ENCODE measurements around the gene RBM43.

DNA sequence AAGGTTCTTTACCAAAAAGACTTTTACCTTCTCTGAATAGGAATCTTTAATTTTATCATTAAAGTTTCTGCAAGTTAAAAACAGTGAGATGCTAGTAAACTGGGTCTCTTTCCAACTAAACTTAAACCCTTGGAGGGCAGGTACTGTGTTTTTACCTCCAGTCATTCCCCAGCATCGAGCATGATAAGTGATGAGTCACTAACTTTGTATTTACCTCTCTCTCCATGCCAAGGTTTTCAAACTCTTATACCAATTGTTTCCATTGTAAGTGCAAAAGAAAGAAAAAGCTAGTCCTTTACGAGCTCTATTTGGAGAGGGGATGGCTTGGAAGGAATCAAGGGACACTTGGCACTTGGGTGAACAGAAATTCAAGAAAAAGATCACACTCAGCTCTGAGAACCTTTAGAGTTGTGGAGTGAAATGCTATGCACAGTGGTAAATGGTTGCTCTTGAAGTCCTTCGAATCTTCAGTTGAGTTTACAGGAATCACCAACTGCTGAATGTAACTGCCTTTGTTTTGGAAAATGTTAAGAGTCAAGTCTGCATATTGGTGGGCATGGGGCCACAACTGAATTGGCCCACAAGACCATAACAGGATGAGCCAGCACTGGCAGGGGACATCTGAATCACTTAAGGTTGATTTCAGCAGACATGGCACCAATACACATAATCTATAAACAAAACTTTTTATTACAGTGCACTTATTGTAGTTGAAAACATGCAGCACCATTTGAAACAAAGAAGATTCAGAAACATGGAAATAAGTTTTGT is 8.3 kb upstream of the RBM43 start:
- TF ChIP-seq RFX5 (IDR thresholded peaks at IDR 0.05; ENCODE audit: low read length) (no peak), FOXM1 (IDR thresholded peaks at IDR 0.05; ENCODE audit: low read depth) (no peak), POLR2AphosphoS5 (IDR thresholded peaks at IDR 0.05; ENCODE audit: low read depth, low read length) (no peak), NRF1 (IDR thresholded peaks at IDR 0.05; ENCODE audit: low read depth, low read length) (no peak), MEF2A (IDR thresholded peaks at IDR 0.05; ENCODE audit: borderline replicate concordance, low read depth) (no peak), MXI1 (IDR thresholded peaks at IDR 0.05; ENCODE audit: low read depth, low read length) (no peak), TEAD4 (IDR thresholded peaks at IDR 0.05; ENCODE audit: borderline replicate concordance, insufficient read depth) (no peak)
- TF ChIP-seq, protein P1, sequence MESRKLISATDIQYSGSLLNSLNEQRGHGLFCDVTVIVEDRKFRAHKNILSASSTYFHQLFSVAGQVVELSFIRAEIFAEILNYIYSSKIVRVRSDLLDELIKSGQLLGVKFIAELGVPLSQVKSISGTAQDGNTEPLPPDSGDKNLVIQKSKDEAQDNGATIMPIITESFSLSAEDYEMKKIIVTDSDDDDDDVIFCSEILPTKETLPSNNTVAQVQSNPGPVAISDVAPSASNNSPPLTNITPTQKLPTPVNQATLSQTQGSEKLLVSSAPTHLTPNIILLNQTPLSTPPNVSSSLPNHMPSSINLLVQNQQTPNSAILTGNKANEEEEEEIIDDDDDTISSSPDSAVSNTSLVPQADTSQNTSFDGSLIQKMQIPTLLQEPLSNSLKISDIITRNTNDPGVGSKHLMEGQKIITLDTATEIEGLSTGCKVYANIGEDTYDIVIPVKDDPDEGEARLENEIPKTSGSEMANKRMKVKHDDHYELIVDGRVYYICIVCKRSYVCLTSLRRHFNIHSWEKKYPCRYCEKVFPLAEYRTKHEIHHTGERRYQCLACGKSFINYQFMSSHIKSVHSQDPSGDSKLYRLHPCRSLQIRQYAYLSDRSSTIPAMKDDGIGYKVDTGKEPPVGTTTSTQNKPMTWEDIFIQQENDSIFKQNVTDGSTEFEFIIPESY (IDR thresholded peaks at IDR 0.05; ENCODE audit: borderline replicate concordance, low read depth): no peak
- TF ChIP-seq, protein P2, sequence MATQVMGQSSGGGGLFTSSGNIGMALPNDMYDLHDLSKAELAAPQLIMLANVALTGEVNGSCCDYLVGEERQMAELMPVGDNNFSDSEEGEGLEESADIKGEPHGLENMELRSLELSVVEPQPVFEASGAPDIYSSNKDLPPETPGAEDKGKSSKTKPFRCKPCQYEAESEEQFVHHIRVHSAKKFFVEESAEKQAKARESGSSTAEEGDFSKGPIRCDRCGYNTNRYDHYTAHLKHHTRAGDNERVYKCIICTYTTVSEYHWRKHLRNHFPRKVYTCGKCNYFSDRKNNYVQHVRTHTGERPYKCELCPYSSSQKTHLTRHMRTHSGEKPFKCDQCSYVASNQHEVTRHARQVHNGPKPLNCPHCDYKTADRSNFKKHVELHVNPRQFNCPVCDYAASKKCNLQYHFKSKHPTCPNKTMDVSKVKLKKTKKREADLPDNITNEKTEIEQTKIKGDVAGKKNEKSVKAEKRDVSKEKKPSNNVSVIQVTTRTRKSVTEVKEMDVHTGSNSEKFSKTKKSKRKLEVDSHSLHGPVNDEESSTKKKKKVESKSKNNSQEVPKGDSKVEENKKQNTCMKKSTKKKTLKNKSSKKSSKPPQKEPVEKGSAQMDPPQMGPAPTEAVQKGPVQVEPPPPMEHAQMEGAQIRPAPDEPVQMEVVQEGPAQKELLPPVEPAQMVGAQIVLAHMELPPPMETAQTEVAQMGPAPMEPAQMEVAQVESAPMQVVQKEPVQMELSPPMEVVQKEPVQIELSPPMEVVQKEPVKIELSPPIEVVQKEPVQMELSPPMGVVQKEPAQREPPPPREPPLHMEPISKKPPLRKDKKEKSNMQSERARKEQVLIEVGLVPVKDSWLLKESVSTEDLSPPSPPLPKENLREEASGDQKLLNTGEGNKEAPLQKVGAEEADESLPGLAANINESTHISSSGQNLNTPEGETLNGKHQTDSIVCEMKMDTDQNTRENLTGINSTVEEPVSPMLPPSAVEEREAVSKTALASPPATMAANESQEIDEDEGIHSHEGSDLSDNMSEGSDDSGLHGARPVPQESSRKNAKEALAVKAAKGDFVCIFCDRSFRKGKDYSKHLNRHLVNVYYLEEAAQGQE (IDR thresholded peaks at IDR 0.05; ENCODE audit: low read depth, low read length): no peak
- TF ChIP-seq, protein P3, sequence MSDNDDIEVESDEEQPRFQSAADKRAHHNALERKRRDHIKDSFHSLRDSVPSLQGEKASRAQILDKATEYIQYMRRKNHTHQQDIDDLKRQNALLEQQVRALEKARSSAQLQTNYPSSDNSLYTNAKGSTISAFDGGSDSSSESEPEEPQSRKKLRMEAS (IDR thresholded peaks at IDR 0.05; ENCODE audit: low read depth): no peak
- TF ChIP-seq, protein P4, sequence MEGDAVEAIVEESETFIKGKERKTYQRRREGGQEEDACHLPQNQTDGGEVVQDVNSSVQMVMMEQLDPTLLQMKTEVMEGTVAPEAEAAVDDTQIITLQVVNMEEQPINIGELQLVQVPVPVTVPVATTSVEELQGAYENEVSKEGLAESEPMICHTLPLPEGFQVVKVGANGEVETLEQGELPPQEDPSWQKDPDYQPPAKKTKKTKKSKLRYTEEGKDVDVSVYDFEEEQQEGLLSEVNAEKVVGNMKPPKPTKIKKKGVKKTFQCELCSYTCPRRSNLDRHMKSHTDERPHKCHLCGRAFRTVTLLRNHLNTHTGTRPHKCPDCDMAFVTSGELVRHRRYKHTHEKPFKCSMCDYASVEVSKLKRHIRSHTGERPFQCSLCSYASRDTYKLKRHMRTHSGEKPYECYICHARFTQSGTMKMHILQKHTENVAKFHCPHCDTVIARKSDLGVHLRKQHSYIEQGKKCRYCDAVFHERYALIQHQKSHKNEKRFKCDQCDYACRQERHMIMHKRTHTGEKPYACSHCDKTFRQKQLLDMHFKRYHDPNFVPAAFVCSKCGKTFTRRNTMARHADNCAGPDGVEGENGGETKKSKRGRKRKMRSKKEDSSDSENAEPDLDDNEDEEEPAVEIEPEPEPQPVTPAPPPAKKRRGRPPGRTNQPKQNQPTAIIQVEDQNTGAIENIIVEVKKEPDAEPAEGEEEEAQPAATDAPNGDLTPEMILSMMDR (IDR thresholded peaks at IDR 0.05): no peak
